Measurements from ENCODE around the gene C12orf57.

C12orf57 gene

GRCh38 chr12:6987956-6988553, 44.2 kb downstream of the C12orf57 start:
- peak in 1 of 58 donors; percentile 22 for DNase-seq

Data from anterior cingulate cortex (tissue), 58 donors.